Amniotic epithelial cell (primary cell): ENCODE results near the gene COPZ2.
"Not testable (repeated sequence)": the region's sequence is repeated elsewhere in the genome, so short reads cannot be mapped to it uniquely, and the experiment has no call there.

Experiments
- DNase-seq: peaks from one replicate; pipeline ENCODE4 v3.0.0-alpha.2; 2010; ENCODE audit warnings: low read depth

The COPZ2 gene

GRCh38 chr17:48004983-48005382 is 32.6 kb downstream of the COPZ2 start:
- no peak for DNase-seq

GRCh38 chr17:48003417-48004151 is 34.0 kb downstream of the COPZ2 start:
- DNase-seq: no peak

DNA sequence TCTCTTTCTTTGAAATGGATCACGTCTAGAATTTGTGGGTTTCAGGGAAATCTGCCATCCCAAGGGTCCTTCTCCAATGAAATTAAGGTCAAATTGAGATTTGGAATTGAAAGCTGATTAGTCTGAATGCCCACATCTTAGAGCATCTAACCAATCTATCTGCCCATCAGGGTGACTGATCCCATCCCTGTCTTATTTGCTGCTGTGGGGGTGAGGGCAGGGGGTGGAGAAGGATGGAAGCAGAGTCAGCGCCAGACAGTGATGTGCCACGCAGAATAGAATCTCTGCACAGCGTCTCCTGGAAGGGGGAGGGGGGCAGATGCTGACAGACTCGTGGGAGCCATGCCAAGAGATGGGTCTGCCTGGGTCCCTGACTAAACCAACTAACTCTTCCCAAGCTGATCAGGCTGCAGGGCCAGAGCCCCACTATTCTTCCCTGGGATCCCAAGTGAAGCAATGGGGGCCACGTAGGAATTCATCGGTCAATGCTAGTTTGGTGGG is 34.6 kb downstream of the COPZ2 start:
- peak; percentile 58 for DNase-seq

- peak; percentile 90 for DNase-seq
These were observed 35.2 kb downstream of the COPZ2 start for GRCh38 chr17:48002266-48002915.

GRCh38 chr17:48001657-48002056 is 35.9 kb downstream of the COPZ2 start:
- DNase-seq: not testable (repeated sequence)

GRCh38 chr17:48001197-48001596 is 36.4 kb downstream of the COPZ2 start:
- DNase-seq: peak; percentile 74

- DNase-seq: no peak
These were observed 38.0 kb downstream of the COPZ2 start for GRCh38 chr17:47999582-47999981.

DNA sequence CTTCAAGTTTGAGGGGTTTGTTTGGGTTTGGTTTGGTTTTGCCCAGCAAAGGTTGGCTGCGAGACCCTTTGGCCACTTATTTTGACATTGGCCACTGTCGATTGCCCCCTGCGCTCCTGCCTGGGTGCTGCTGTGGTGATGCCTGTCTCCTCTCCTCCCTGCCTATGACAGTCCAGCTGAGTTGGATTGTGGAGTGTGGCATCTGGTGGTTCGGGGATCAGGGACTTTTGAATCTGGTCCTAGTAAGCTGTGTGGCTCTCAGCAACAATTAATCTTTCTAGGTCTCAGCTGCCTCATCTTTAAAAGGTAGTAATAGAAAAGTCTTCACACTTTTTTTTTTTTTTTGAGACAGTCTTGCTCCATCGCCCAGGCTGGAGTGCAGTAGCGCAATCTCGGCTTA is 39.6 kb downstream of the COPZ2 start:
- DNase-seq: no peak

DNA sequence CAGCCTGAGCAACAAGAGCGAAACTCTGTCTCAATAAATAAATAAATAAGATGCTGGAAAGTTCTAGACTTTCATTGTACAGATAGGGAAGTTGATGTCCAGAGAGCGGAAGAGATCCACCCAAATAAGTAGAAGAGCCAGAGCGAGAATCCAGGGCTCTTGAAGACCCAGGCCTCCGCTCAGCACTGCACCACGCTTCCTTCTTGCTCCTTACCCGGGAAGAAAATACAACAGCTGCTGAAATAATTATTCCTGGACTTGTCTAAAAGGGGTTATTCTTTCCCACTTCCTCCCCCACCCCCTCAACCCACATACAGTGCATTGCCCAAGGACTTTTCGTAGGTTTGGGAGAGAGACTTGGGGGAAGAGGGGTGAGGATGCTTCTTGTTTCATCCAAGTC is 40.0 kb downstream of the COPZ2 start:
- no peak for DNase-seq

DNA sequence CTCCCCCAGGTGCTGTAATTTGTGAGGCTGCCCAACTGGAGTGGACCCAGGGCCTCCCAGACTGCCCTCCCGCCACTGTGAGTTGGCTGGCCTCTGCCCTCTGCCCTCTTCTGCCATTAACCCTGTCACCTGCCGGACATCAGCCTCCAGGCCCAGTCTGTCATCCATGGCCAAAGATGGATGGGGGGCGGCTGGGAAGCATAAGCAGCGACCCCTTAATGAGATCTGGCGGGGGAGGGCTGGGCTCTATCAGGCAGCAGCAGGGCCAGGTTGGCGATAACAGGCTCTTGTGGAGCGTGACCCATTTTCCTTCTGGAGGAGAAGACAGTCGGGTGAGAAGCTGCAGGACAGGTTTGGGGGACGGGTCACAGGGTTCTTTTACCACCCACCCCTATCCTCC is 41.4 kb downstream of the COPZ2 start:
- no peak for DNase-seq

DNA sequence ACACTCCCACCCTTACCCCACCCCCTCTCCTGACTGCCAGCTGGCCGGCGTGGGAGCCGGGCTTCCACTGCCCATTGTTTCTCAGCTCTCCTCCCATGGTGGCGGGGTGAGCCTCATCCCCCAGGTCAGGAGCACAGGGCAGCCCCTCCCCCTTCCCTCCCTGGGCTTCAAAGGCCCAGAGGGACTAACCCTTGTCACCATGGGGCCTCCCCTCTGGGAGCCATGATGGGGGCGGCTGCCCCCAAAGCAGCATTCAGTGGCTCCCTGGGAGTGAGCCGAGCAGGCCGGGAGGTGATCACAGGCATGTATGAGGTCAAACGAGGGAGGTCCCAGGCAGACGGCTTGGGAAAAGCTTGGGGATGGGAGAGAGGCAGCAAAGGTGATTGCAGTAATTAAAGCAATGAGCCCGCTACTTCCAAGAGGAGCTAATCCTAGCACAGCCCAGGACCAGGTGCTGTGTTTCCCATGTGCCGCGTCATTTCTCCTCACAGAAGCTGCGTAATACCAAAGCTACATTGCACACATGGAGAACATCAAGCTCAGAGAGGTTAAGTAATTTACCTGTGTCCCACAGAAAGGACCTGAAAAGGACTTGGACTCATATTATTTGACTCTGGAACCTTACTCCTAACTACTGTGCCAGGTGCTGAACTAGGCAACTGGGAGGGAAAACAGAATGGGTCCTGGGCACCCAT is 42.2 kb downstream of the COPZ2 start:
- DNase-seq: no peak

GRCh38 chr17:47994724-47995123 is 42.9 kb downstream of the COPZ2 start:
- no peak for DNase-seq

GRCh38 chr17:47993964-47994363 is 43.6 kb downstream of the COPZ2 start:
- DNase-seq: no peak

- no peak for DNase-seq
These were observed 44.5 kb downstream of the COPZ2 start for GRCh38 chr17:47993031-47993564.

GRCh38 chr17:47992216-47992615 is 45.4 kb downstream of the COPZ2 start:
- no peak for DNase-seq

DNA sequence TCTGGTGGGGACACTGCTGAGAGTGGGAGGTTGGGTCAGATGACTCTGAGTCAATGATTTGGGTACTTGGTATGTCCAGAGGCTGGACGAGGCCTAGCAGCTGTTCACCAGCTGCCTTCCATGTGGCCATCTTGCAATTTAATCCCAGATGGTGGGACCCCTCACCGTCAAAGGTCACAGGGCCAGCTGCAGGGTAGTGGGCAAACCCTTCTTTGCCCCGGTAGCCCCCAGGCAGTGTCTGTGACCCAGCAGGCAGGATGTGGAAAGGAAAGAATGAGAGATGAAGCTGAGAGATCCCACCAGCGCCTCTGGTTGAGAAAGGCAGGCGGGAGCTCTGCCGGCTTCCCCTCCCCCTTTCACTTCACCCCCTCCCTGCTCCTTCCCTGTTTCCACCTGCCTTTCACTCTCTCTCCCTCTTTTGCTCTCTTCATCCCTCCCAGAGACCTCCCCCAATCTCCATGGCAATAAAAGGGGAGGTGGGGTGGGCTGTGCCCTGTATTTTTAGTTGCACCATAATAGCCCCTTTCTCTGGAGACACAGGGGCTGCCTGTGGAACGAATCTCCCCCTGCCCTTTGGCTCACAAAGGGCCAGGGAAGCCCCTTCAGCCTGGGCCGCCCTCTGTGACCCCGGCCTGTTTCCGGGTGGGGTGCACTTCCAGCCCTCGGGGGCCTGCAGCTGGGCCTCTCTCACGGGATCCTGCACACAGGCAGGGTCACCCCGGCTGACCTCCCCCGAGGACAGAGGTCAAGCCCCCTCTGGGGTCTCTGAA is 46.5 kb downstream of the COPZ2 start:
- no peak for DNase-seq

- peak; percentile 59 for DNase-seq
These were observed 47.9 kb downstream of the COPZ2 start for GRCh38 chr17:47989700-47990099.

GRCh38 chr17:47989159-47989558 is 48.4 kb downstream of the COPZ2 start:
- DNase-seq: no peak

- not testable (repeated sequence) for DNase-seq
These were observed 49.2 kb downstream of the COPZ2 start for GRCh38 chr17:47988445-47988844.

DNA sequence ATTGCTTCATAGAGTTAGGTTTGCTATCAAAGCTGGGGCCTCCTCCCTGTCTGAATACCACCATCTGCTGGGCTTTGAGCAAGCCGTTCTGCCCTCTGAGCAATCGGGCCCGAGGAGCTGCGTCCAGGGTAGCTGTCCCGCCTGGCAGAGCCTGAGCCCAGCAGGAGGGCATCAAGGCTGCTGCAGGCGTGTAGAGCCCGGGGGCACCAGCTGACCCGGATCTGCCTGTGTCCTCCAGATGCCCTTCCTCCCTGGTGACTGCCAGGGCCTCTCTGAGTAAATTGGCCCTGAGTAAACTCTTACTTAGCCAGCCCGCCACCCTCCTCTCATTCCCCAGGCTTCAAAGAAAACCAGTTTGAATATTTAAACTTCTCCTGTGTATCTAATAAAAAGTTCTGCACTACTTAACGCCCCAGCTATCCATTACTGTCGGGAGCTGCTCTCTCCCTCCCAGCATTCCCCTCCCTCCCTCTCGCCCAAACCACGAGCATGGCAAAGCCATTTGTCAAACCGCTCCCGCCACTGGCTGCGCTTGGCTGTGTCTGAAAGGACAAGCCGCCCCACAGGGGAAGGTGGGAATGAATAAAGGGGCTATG is 50.3 kb downstream of the COPZ2 start:
- no peak for DNase-seq

DNA sequence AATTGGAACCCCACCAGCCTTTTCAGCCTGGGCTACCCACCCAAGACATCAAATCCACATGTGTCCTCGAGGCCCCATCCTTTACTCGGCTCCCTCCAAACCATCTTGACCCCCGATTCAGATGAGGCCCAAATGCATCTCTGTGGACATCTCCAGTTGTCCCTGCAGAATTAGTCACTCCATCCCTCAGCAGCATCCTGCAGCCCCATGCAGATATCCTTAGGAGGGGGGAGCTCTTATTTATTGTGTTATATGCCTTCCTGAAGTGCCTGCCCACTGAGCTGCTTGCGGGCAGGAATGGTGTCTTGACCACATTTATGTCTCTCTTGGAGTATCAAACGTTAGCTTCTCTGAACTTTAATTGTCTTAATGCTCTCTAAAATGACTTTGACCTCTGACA is 51.1 kb downstream of the COPZ2 start:
- no peak for DNase-seq
